ENCODE results near the gene ANP32A. TPM values are rescaled to one million over a fixed set of nuclear protein-coding genes. Genes with fewer than 3 reads are reported as not detected.

The ANP32A gene
- polyA plus RNA-seq, 1 donor (not counting 4 experiments of a cell fraction or from before 2014, with no cell fraction given) = 93.6 TPM

GRCh38 chr15:68817304-68818065 is 3.2 kb downstream of the ANP32A start:
- Histone ChIP-seq H3K27me3 (ENCODE audit: control insufficient read depth, extremely low read depth, insufficient read depth, low read length) (no peaks in the 10 kb centered on the region), H3K4me2 (ENCODE audit: control insufficient read depth, extremely low read depth, insufficient read depth, low read depth, low read length) (peak overlapping the region; percentile 97), H3K9me1 (ENCODE audit: control insufficient read depth, extremely low read depth, insufficient read depth, low read length) (peaks cover 7% of the 10 kb centered on the region), H3K4me1 (ENCODE audit: control insufficient read depth, extremely low read depth, insufficient read depth, low read length) (peaks cover 33% of the 10 kb centered on the region), H4K20me1 (ENCODE audit: control insufficient read depth, extremely low read depth, insufficient read depth, low read length) (no peaks in the 10 kb centered on the region), H3K9ac (ENCODE audit: control insufficient read depth, extremely low read depth, insufficient read depth, low read length) (peak overlapping the region; percentile 96), H3K9me3 (ENCODE audit: control insufficient read depth, low read depth, low read length) (no peaks in the 10 kb centered on the region), H2AFZ (ENCODE audit: control insufficient read depth, low read length) (peak overlapping the region; percentile 82), H3K79me2 (ENCODE audit: control insufficient read depth, insufficient read depth, low read length) (peaks cover 72% of the 10 kb centered on the region), H3K36me3 (ENCODE audit: control insufficient read depth in 2 of 2, extremely low read depth in 1 of 2, insufficient read depth in 2 of 2, low read length in 2 of 2) (peaks cover 1 to 10% of the 10 kb centered on the region in 2 experiments), H3K4me3 (ENCODE audit: control insufficient read depth in 2 of 3, extremely low read depth in 1 of 3, insufficient read depth in 2 of 3, low read depth in 1 of 3, low read length in 3 of 3) (peak overlapping the region; percentile 84 to 91 (median 86)), H3K27ac (ENCODE audit: control insufficient read depth, insufficient read depth, low read length) (peak overlapping the region; percentile 92)
- FAIRE-seq (no peak), DNase-seq (ENCODE audit: low read depth, low spot score) (no peak)
- dilution Hi-C loops (cut with MboI; ENCODE audit: extremely low pct_ligation_motif_present, low sequenced_read_pairs) = no loop called here
- TF ChIP-seq EZH2 (IDR thresholded peaks at IDR 0.05; ENCODE audit: low read length) (no peak), CTCF (optimal IDR thresholded peaks at IDR 0.05 in 1 of 3, IDR thresholded peaks at IDR 0.05 in 1 of 3, conservative IDR thresholded peaks at IDR 0.05 in 1 of 3; ENCODE audit: extremely low read depth in 1 of 3, insufficient read depth in 2 of 3, low read length in 3 of 3) (no peak)

GRCh38 chr15:68816795-68817303 is 3.8 kb downstream of the ANP32A start:
- peaks cover 8% of the 10 kb centered on the region for H3K9me1 ChIP-seq (ENCODE audit: control insufficient read depth, extremely low read depth, insufficient read depth, low read length)
- peak overlapping the region; percentile 82 for H2AFZ ChIP-seq (ENCODE audit: control insufficient read depth, low read length)
- H3K27me3 ChIP-seq (ENCODE audit: control insufficient read depth, extremely low read depth, insufficient read depth, low read length) = no peaks in the 10 kb centered on the region
- no peak for FAIRE-seq
- peaks cover 79% of the 10 kb centered on the region for H3K79me2 ChIP-seq (ENCODE audit: control insufficient read depth, insufficient read depth, low read length)
- H3K4me1 ChIP-seq (ENCODE audit: control insufficient read depth, extremely low read depth, insufficient read depth, low read length) = peaks cover 30% of the 10 kb centered on the region
- H3K27ac ChIP-seq (ENCODE audit: control insufficient read depth, insufficient read depth, low read length) = peak overlapping the region; percentile 92
- peak overlapping the region; percentile 96 for H3K9ac ChIP-seq (ENCODE audit: control insufficient read depth, extremely low read depth, insufficient read depth, low read length)
- dilution Hi-C loops (cut with MboI; ENCODE audit: extremely low pct_ligation_motif_present, low sequenced_read_pairs) = no loop called here
- TF ChIP-seq CTCF (optimal IDR thresholded peaks at IDR 0.05 in 1 of 3, IDR thresholded peaks at IDR 0.05 in 1 of 3, conservative IDR thresholded peaks at IDR 0.05 in 1 of 3; ENCODE audit: extremely low read depth in 1 of 3, insufficient read depth in 2 of 3, low read length in 3 of 3) = no peak
- DNase-seq (ENCODE audit: low read depth, low spot score) = no peak
- H3K9me3 ChIP-seq (ENCODE audit: control insufficient read depth, low read depth, low read length) = no peaks in the 10 kb centered on the region
- peaks cover 1 to 10% of the 10 kb centered on the region in 2 experiments for H3K36me3 ChIP-seq (ENCODE audit: control insufficient read depth in 2 of 2, extremely low read depth in 1 of 2, insufficient read depth in 2 of 2, low read length in 2 of 2)
- peak overlapping the region; percentile 97 for H3K4me2 ChIP-seq (ENCODE audit: control insufficient read depth, extremely low read depth, insufficient read depth, low read depth, low read length)
- H4K20me1 ChIP-seq (ENCODE audit: control insufficient read depth, extremely low read depth, insufficient read depth, low read length) = no peaks in the 10 kb centered on the region
- H3K4me3 ChIP-seq (ENCODE audit: control insufficient read depth in 2 of 3, extremely low read depth in 1 of 3, insufficient read depth in 2 of 3, low read depth in 1 of 3, low read length in 3 of 3) = peak overlapping the region; percentile 84 to 91 (median 86)
